Adrenal gland (tissue), 5 donors: ENCODE results near the gene CCNQ.

Source experiments
- POLR2A ChIP-seq, 2 donors: fragments of 450-650 bp; IDR thresholded peaks; one replicate each; pipeline ENCODE4 v1.6.1; 2017; ENCODE audit warnings: antibody characterized with exemption in 2 of 2, mild to moderate bottlenecking in 2 of 2, moderate library complexity in 1 of 2
- TF ChIP-seq, protein P1 (sequence below), 6 experiments: fragments of 450-650 bp in 4 of 6; fragments of 200-600 bp in 2 of 6; sonication (generic) in 1 of 6; IDR thresholded peaks; 1 replicate in 5 of 6; 2 replicates in 1 of 6; pipeline versions ENCODE4 v1.5.1 to v1.8.0; 2016 to 2021; ENCODE audit warnings: antibody characterized with exemption in 6 of 6, mild to moderate bottlenecking in 2 of 6, moderate library complexity in 1 of 6
- donor health status: DM: no; HTN: no; CAD: no.

DNA sequence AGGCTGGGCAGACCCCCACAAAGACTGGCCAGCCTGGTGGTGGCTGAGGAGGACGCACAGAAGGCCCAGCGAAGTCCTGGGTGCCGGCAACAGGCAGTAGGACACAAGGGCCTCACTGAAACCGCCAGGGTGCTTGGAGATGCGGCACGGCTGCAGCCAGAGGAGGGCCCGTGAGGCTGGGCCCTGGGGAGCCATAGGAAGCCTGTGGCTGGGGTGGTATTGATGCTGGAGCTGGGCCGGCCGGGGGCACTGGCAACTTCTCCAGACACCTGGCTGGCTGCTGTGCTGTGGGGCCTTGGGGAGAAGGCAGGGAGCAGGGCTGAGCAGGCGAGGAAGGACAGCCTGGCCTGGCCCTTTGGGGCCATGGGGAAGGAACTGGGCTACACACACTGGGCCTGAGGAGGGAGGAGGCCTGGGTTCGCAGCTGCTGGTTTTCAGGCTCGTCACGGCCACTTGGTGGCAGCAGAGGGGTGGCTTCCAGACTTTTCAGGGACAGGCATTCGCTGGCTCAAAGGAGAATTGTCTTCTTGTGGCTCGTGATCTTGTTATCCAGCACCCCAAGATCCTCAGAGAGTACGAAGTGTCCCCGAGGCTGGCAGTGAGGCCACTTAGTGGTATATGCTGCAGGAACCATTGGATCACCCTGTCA is 44.3 kb downstream of the CCNQ start:
- TF ChIP-seq, protein P1, sequence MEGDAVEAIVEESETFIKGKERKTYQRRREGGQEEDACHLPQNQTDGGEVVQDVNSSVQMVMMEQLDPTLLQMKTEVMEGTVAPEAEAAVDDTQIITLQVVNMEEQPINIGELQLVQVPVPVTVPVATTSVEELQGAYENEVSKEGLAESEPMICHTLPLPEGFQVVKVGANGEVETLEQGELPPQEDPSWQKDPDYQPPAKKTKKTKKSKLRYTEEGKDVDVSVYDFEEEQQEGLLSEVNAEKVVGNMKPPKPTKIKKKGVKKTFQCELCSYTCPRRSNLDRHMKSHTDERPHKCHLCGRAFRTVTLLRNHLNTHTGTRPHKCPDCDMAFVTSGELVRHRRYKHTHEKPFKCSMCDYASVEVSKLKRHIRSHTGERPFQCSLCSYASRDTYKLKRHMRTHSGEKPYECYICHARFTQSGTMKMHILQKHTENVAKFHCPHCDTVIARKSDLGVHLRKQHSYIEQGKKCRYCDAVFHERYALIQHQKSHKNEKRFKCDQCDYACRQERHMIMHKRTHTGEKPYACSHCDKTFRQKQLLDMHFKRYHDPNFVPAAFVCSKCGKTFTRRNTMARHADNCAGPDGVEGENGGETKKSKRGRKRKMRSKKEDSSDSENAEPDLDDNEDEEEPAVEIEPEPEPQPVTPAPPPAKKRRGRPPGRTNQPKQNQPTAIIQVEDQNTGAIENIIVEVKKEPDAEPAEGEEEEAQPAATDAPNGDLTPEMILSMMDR (IDR thresholded peaks at IDR 0.05): peak; percentile 42 to 72 (median 62)
- no peak for TF ChIP-seq POLR2A (IDR thresholded peaks at IDR 0.05)
